Astrocyte (in vitro differentiated cells and primary cell): Measurements from ENCODE around the gene TRMT61A.

ENCODE experiments used
- EZH2 ChIP-seq: IDR thresholded peaks from 2 replicates; pipeline ENCODE4 v1.6.1; 2012; ENCODE audit warnings: mild to moderate bottlenecking, low read length, inconsistent platforms; ENCODE audit not compliant: insufficient read depth
- TF ChIP-seq, protein P1 (sequence below): IDR thresholded peaks from 2 replicates; pipeline ENCODE4 v1.5.1; 2011; ENCODE audit warnings: low read depth, mild to moderate bottlenecking, inconsistent platforms, low read length, moderate library complexity; ENCODE audit not compliant: insufficient read depth

DNA sequence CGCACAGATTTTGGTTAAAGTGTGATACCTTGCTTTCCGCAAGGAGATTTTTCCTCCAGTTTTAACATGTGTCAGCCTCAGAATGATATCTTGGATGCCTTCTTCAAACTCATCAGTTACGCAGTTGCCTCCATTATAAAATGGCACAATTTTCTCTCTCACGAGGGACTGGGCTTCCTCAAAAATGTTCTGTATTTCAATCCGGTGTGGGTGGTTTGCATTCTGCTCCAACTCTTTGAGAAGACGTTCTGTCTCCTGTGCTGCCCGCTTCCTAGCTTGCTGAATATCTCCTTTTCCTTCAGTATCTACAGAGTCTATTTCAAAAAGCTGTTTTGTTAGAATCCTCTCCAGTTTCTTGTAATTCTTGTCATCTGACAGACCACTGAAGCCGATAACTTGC, 31.7 kb downstream of the TRMT61A start:
- no peak for TF ChIP-seq EZH2
- TF ChIP-seq, protein P1, sequence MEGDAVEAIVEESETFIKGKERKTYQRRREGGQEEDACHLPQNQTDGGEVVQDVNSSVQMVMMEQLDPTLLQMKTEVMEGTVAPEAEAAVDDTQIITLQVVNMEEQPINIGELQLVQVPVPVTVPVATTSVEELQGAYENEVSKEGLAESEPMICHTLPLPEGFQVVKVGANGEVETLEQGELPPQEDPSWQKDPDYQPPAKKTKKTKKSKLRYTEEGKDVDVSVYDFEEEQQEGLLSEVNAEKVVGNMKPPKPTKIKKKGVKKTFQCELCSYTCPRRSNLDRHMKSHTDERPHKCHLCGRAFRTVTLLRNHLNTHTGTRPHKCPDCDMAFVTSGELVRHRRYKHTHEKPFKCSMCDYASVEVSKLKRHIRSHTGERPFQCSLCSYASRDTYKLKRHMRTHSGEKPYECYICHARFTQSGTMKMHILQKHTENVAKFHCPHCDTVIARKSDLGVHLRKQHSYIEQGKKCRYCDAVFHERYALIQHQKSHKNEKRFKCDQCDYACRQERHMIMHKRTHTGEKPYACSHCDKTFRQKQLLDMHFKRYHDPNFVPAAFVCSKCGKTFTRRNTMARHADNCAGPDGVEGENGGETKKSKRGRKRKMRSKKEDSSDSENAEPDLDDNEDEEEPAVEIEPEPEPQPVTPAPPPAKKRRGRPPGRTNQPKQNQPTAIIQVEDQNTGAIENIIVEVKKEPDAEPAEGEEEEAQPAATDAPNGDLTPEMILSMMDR, result no peak
